HCT116 (cell line): Measurements from ENCODE around the gene CFAP45. TPM values are rescaled to one million over a fixed set of nuclear protein-coding genes. Genes with fewer than 3 reads are reported as not detected.

Experiments used
- ATAC-seq: fragments of 200-7000 bp; cut with Tn5 transposase; 2 replicates; pipeline ENCODE4 v1.9.1; 2020; ENCODE audit warnings: mild to moderate bottlenecking, moderate library complexity
- BruUV-seq: library from RNA; stranded (reverse); fragments of 400-500 nt; replicated peaks from 2 replicates; lab custom pipeline; 2021; lab: Mats Ljungman, UMichigan
- CTCF ChIA-PET: fragments of 300-600 bp; sonication (Branson Sonifier 250); formaldehyde crosslinking; loops from one replicate; lab custom pipeline; 2021; ENCODE audit warnings: antibody characterized with exemption; lab: Charles Lee
- POLR2A ChIA-PET: fragments of 300-600, 350-600 bp; sonication (Branson Sonifier 250); formaldehyde crosslinking; loops from one replicate; lab custom pipeline; 2021; ENCODE audit warnings: antibody characterized with exemption; lab: Charles Lee
- RAD21 ChIA-PET, 2 experiments: fragments of 300-600 bp; sonication (Branson Sonifier 250); formaldehyde crosslinking; loops; one replicate each; lab custom pipeline; 2023; ENCODE audit warnings: low total read pairs in 2 of 2; ENCODE audit not compliant: uncharacterized antibody in 2 of 2, unreplicated experiment in 2 of 2, low non-redundant PET in 1 of 2; lab: Charles Lee
- DNase-seq: peaks from one replicate; pipeline ENCODE4 v3.0.0-alpha.2; 2010; ENCODE audit warnings: low read depth, low spot score
- H2AFZ ChIP-seq: fragments of 200-600 bp; shearing (Covaris generic), sonication (generic); 2 replicates; pipeline ENCODE4 v1.6.1; 2017; ENCODE audit warnings: low read depth, mixed run types, mixed read lengths, antibody characterized with exemption, low read length; ENCODE audit not compliant: poor library complexity, severe bottlenecking
- H3K27ac ChIP-seq: 2 replicates; pipeline ENCODE4 v1.5.1; 2012; ENCODE audit warnings: low read depth, low read length
- H3K27me3 ChIP-seq: fragments of 200-600 bp; sonication (generic); 2 replicates; pipeline ENCODE4 v1.6.1; 2016; ENCODE audit warnings: mixed run types, low read length, mixed read lengths; ENCODE audit not compliant: insufficient read depth
- H3K36me3 ChIP-seq, 2 experiments: fragments of 200-500 bp in 1 of 2; fragments of 200-600 bp in 1 of 2; sonication (Bioruptor generic) in 1 of 2; sonication (generic) in 1 of 2; 2 replicates each; pipeline versions ENCODE4 v1.5.1 to v1.6.1; 2014 to 2016; ENCODE audit warnings: low read length in 2 of 2, inconsistent platforms in 1 of 2, mixed read lengths in 1 of 2, mixed run types in 1 of 2; ENCODE audit not compliant: insufficient read depth in 2 of 2, control insufficient read depth in 1 of 2
- H3K4me1 ChIP-seq, 2 experiments: fragments of 200-600 bp in 1 of 2; sonication (generic) in 1 of 2; 2 replicates each; pipeline versions ENCODE4 v1.5.1 to v1.6.1; 2012 to 2017; ENCODE audit warnings: low read length in 2 of 2, inconsistent platforms in 1 of 2, mild to moderate bottlenecking in 1 of 2, mixed read lengths in 1 of 2, mixed run types in 1 of 2, moderate library complexity in 1 of 2; ENCODE audit not compliant: insufficient read depth in 2 of 2, control insufficient read depth in 1 of 2
- H3K4me2 ChIP-seq: fragments of 200-600 bp; sonication (generic); 2 replicates; pipeline ENCODE4 v1.6.1; 2017; ENCODE audit warnings: mixed run types, low read length, mixed read lengths
- H3K4me3 ChIP-seq, 2 experiments: fragments of 200-600 bp in 1 of 2; sonication (generic) in 1 of 2; replicated peaks in 1 of 2; 2 replicates each; pipeline ENCODE4 v1.5.1; 2011 to 2016; ENCODE audit warnings: low read length in 2 of 2, control low read depth in 1 of 2, low read depth in 1 of 2, mild to moderate bottlenecking in 1 of 2, mixed read lengths in 1 of 2, mixed run types in 1 of 2
- H3K79me2 ChIP-seq: fragments of 200-600 bp; sonication (generic); 2 replicates; pipeline ENCODE4 v1.6.1; 2017; ENCODE audit warnings: mild to moderate bottlenecking, mixed run types, low read length, moderate library complexity, mixed read lengths; ENCODE audit not compliant: insufficient read depth
- H3K9ac ChIP-seq: fragments of 200-600 bp; sonication (generic); 2 replicates; pipeline ENCODE4 v1.6.1; 2016; ENCODE audit warnings: low read length, mixed read lengths
- H3K9me2 ChIP-seq: fragments of 200-600 bp; sonication (generic), shearing (Covaris generic); 2 replicates; pipeline ENCODE4 v1.6.1; 2017; ENCODE audit warnings: mixed run types, mild to moderate bottlenecking, moderate library complexity; ENCODE audit not compliant: insufficient read depth
- H3K9me3 ChIP-seq, 2 experiments: fragments of 200-500 bp in 1 of 2; fragments of 200-600 bp in 1 of 2; sonication (Bioruptor generic) in 1 of 2; sonication (generic) in 1 of 2; 2 replicates each; pipeline ENCODE4 v1.6.1; 2014 to 2017; ENCODE audit warnings: low read length in 2 of 2, mixed read lengths in 2 of 2, inconsistent platforms in 1 of 2, low read depth in 1 of 2, mild to moderate bottlenecking in 1 of 2, mixed run types in 1 of 2, moderate library complexity in 1 of 2; ENCODE audit not compliant: control insufficient read depth in 1 of 2, insufficient read depth in 1 of 2
- H4K20me1 ChIP-seq: fragments of 200-600 bp; sonication (generic), shearing (Covaris generic); 2 replicates; pipeline ENCODE4 v1.6.1; 2017; ENCODE audit warnings: mixed run types, mild to moderate bottlenecking, moderate library complexity; ENCODE audit not compliant: insufficient read depth
- CBX3 ChIP-seq: IDR thresholded peaks from 2 replicates; pipeline ENCODE4 v1.6.1; 2012; ENCODE audit warnings: low read depth
- CEBPB ChIP-seq: IDR thresholded peaks from 2 replicates; pipeline ENCODE4 v1.6.1; 2012; ENCODE audit warnings: low read depth
- EGR1 ChIP-seq: IDR thresholded peaks from 2 replicates; pipeline ENCODE4 v1.6.1; 2012; ENCODE audit warnings: low read depth
- ELF1 ChIP-seq: IDR thresholded peaks from 2 replicates; pipeline ENCODE4 v1.6.1; 2012; ENCODE audit warnings: low read depth, borderline replicate concordance
- EZH2 ChIP-seq: fragments of 200-600 bp; sonication (generic); IDR thresholded peaks from 2 replicates; pipeline ENCODE4 v1.6.1; 2017; ENCODE audit warnings: antibody characterized with exemption, mixed run types
- FOSL1 ChIP-seq: IDR thresholded peaks from 2 replicates; pipeline ENCODE4 v1.6.1; 2012; ENCODE audit warnings: low read depth
- JUND ChIP-seq: IDR thresholded peaks from 2 replicates; pipeline ENCODE4 v1.6.1; 2012
- MAX ChIP-seq: IDR thresholded peaks from 2 replicates; pipeline ENCODE4 v1.6.1; 2012
- POLR2A ChIP-seq: IDR thresholded peaks from 2 replicates; pipeline ENCODE4 v1.7.0; 2011; ENCODE audit warnings: borderline replicate concordance; ENCODE audit not compliant: insufficient read depth, insufficient read length; ENCODE audit errors: extremely low read depth
- POLR2AphosphoS5 ChIP-seq: IDR thresholded peaks from 2 replicates; pipeline ENCODE4 v1.6.1; 2011; ENCODE audit warnings: mild to moderate bottlenecking, low read depth, low read length, moderate library complexity
- REST ChIP-seq: IDR thresholded peaks from 2 replicates; pipeline ENCODE4 v1.6.1; 2012; ENCODE audit warnings: low read depth
- SP1 ChIP-seq: IDR thresholded peaks from 2 replicates; pipeline ENCODE4 v1.6.1; 2012; ENCODE audit warnings: low read depth
- TCF7L2 ChIP-seq: IDR thresholded peaks from 2 replicates; pipeline ENCODE4 v1.7.0; 2011; ENCODE audit warnings: borderline replicate concordance, inconsistent platforms; ENCODE audit not compliant: insufficient read depth, insufficient read length; ENCODE audit errors: extremely low read depth
- YY1 ChIP-seq: IDR thresholded peaks from 2 replicates; pipeline ENCODE4 v1.6.1; 2011; ENCODE audit warnings: low read length, low read depth, moderate library complexity, mild to moderate bottlenecking; ENCODE audit not compliant: insufficient replicate concordance; ENCODE audit errors: extremely low read depth
- ZNF274 ChIP-seq: fragments of 200-500 bp; sonication (Bioruptor generic); IDR thresholded peaks from 2 replicates; pipeline ENCODE4 v1.6.1; 2014; ENCODE audit warnings: mild to moderate bottlenecking, low read depth, low read length, inconsistent platforms
- intact Hi-C: fragments of 100-400 bp; cut with micrococcal nuclease; formaldehyde crosslinking; loops from 2 replicates; pipeline ENCODE4 v1.10.0; 2022
- total RNA-seq: library from RNA; stranded (reverse); gene quantifications from one replicate; pipeline ENCODE4 v1.2.1, GENCODE V29; 2021; ENCODE audit not compliant: unreplicated experiment
- TF ChIP-seq, protein P1 (sequence below): IDR thresholded peaks from 2 replicates; pipeline ENCODE4 v1.6.1; 2011; ENCODE audit warnings: mild to moderate bottlenecking, low read length, moderate library complexity; ENCODE audit not compliant: insufficient replicate concordance; ENCODE audit errors: extremely low read depth
- TF ChIP-seq, protein P2 (sequence below), 3 experiments: fragments of 200-600 bp in 1 of 3; sonication (generic) in 1 of 3; IDR thresholded peaks in 2 of 3; conservative IDR thresholded peaks in 1 of 3; 2 replicates each; pipeline ENCODE4 v1.5.1; 2012 to 2017; ENCODE audit warnings: low read depth in 2 of 3, low read length in 2 of 3, antibody characterized with exemption in 1 of 3, borderline replicate concordance in 1 of 3, control low read depth in 1 of 3, mild to moderate bottlenecking in 1 of 3, mixed read lengths in 1 of 3, mixed run types in 1 of 3, moderate library complexity in 1 of 3; ENCODE audit not compliant: insufficient read depth in 1 of 3

The CFAP45 gene
- total RNA-seq, 1 experiment from 2014 or later: 0.59 TPM

GRCh38 chr1:159943278-159943640, 43.3 kb upstream of the CFAP45 start:
- H3K4me3 ChIP-seq: no peak overlapping the region
- no peaks in the 10 kb centered on the region for H3K27me3 ChIP-seq
- no peak for ATAC-seq
- H3K9ac ChIP-seq: no peak overlapping the region
- POLR2A ChIA-PET: no interaction called here
- intact Hi-C loops: no loop called here
- H3K79me2 ChIP-seq: no peaks in the 10 kb centered on the region
- H3K4me2 ChIP-seq: no peak overlapping the region
- no peak overlapping the region for H2AFZ ChIP-seq
- no peaks in the 10 kb centered on the region for H3K36me3 ChIP-seq
- H3K4me1 ChIP-seq: peaks cover 14 to 25% of the 10 kb centered on the region in 2 experiments
- TF ChIP-seq TCF7L2 (no peak), REST (no peak), JUND (no peak), FOSL1 (no peak), EZH2 (no peak), ELF1 (no peak), POLR2A (no peak), MAX (no peak), SP1 (no peak), YY1 (no peak), ZNF274 (no peak), EGR1 (no peak), CEBPB (no peak), POLR2AphosphoS5 (no peak), CBX3 (no peak)
- TF ChIP-seq, protein P1, sequence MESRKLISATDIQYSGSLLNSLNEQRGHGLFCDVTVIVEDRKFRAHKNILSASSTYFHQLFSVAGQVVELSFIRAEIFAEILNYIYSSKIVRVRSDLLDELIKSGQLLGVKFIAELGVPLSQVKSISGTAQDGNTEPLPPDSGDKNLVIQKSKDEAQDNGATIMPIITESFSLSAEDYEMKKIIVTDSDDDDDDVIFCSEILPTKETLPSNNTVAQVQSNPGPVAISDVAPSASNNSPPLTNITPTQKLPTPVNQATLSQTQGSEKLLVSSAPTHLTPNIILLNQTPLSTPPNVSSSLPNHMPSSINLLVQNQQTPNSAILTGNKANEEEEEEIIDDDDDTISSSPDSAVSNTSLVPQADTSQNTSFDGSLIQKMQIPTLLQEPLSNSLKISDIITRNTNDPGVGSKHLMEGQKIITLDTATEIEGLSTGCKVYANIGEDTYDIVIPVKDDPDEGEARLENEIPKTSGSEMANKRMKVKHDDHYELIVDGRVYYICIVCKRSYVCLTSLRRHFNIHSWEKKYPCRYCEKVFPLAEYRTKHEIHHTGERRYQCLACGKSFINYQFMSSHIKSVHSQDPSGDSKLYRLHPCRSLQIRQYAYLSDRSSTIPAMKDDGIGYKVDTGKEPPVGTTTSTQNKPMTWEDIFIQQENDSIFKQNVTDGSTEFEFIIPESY: no peak
- TF ChIP-seq, protein P2, sequence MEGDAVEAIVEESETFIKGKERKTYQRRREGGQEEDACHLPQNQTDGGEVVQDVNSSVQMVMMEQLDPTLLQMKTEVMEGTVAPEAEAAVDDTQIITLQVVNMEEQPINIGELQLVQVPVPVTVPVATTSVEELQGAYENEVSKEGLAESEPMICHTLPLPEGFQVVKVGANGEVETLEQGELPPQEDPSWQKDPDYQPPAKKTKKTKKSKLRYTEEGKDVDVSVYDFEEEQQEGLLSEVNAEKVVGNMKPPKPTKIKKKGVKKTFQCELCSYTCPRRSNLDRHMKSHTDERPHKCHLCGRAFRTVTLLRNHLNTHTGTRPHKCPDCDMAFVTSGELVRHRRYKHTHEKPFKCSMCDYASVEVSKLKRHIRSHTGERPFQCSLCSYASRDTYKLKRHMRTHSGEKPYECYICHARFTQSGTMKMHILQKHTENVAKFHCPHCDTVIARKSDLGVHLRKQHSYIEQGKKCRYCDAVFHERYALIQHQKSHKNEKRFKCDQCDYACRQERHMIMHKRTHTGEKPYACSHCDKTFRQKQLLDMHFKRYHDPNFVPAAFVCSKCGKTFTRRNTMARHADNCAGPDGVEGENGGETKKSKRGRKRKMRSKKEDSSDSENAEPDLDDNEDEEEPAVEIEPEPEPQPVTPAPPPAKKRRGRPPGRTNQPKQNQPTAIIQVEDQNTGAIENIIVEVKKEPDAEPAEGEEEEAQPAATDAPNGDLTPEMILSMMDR (IDR thresholded peaks at IDR 0.05 in 2 of 3, conservative IDR thresholded peaks at IDR 0.05 in 1 of 3; ENCODE audit: borderline replicate concordance in 1 of 3, insufficient read depth in 1 of 3, low read depth in 2 of 3, low read length in 2 of 3): no peak
- TF ChIP-seq, all 23 proteins: peak for 0
- CTCF ChIA-PET: interaction anchor here (2.4 kb wide), 1 partner anchor 64 kb away, joined by 10 read pairs; no protein-coding TSS in a partner anchor
- Histone ChIP-seq H4K20me1 (no peaks in the 10 kb centered on the region), H3K9me2 (no peaks in the 10 kb centered on the region), H3K27ac (no peak overlapping the region), H3K9me3 (no peaks in the 10 kb centered on the region)
- DNase-seq: no peak
- no TSS peak for BruUV-seq
- RAD21 ChIA-PET: no interaction called here
